ENCODE results near the gene CD86. TPM values are rescaled to one million over a fixed set of nuclear protein-coding genes. Genes with fewer than 3 reads are reported as not detected.
"Not testable (repeated sequence)": the region's sequence is repeated elsewhere in the genome, so short reads cannot be mapped to it uniquely, and the experiment has no call there.

CD86 gene
- polyA plus RNA-seq, 1 experiment, result not detected

DNA sequence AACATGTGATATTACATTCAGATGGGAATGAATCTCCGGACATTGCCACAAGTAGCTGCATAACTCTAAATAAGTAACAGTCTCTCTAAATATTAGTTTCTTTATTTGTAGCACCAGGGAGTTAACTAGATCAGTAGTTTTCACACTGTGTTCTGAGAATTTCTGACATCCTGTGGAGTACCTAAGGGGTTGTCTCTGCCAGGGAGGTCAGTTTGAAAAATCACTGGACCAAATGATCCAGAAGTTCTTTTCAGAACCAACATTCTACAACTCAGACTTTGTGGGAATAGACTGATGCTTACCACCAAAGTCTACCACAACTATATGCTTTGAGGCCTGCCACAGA lies 24.1 kb upstream of the CD86 start:
- Histone ChIP-seq H3K27me3 (ENCODE audit: control insufficient read depth, insufficient read depth, low read length) (no peaks in the 10 kb centered on the region), H3K4me3 (ENCODE audit: low read depth, low read length) (no peak overlapping the region), H3K36me3 (ENCODE audit: control insufficient read depth, insufficient read depth, low read length) (no peaks in the 10 kb centered on the region)
- POLR2A ChIA-PET, result no interaction called here
- DNase-seq (ENCODE audit: low read depth), result no peak
- CTCF ChIA-PET, result no interaction called here
- TF ChIP-seq, protein P1, sequence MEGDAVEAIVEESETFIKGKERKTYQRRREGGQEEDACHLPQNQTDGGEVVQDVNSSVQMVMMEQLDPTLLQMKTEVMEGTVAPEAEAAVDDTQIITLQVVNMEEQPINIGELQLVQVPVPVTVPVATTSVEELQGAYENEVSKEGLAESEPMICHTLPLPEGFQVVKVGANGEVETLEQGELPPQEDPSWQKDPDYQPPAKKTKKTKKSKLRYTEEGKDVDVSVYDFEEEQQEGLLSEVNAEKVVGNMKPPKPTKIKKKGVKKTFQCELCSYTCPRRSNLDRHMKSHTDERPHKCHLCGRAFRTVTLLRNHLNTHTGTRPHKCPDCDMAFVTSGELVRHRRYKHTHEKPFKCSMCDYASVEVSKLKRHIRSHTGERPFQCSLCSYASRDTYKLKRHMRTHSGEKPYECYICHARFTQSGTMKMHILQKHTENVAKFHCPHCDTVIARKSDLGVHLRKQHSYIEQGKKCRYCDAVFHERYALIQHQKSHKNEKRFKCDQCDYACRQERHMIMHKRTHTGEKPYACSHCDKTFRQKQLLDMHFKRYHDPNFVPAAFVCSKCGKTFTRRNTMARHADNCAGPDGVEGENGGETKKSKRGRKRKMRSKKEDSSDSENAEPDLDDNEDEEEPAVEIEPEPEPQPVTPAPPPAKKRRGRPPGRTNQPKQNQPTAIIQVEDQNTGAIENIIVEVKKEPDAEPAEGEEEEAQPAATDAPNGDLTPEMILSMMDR (IDR thresholded peaks at IDR 0.05; ENCODE audit: insufficient read depth, low read depth, low read length), result no peak

DNA sequence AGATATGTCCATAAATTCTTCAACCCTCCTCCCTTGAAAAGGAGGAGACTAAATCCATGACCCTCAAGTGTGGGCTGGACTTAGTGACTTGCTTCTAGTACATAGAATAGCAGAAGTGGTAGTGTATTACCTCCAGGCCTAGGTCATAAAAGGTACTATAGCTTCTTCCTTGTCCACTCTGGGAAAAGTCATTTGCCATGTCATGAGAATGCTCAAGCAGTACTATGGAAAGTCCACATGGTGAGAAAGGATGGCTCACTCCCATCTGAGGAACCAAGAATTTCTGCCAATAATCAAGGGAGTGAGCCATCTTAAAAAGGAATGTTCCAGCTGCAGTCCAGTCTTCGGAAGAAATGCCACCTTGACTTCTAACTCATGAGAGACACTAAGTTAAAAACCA lies 22.6 kb upstream of the CD86 start:
- H3K36me3 ChIP-seq (ENCODE audit: control insufficient read depth, insufficient read depth, low read length), result no peaks in the 10 kb centered on the region
- CTCF ChIA-PET, result no interaction called here
- TF ChIP-seq, protein P1 (IDR thresholded peaks at IDR 0.05; ENCODE audit: insufficient read depth, low read depth, low read length), result no peak
- POLR2A ChIA-PET, result no interaction called here
- no peak overlapping the region for H3K4me3 ChIP-seq (ENCODE audit: low read depth, low read length)
- no peaks in the 10 kb centered on the region for H3K27me3 ChIP-seq (ENCODE audit: control insufficient read depth, insufficient read depth, low read length)
- no peak for DNase-seq (ENCODE audit: low read depth)

DNA sequence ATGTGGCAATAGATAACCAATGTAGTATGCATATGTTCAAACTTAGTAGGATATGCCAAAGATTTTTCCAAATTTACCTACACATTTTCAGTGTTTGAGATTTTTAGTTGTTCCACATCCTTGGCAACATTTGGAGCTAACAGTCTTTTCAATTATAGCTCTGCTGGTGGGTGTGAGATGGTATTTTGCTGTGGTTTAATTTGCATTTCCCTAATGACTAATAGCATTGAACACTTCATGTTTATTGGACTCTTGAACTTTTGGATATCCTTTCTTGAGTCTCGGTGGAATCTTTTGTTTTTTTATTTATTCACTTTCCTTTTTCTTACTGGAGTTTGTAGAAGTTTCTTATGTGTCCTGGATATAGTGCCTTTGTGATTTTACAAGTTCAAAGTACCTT lies 22.1 kb upstream of the CD86 start:
- Histone ChIP-seq H3K27me3 (ENCODE audit: control insufficient read depth, insufficient read depth, low read length) (no peaks in the 10 kb centered on the region), H3K36me3 (ENCODE audit: control insufficient read depth, insufficient read depth, low read length) (no peaks in the 10 kb centered on the region), H3K4me3 (ENCODE audit: low read depth, low read length) (no peak overlapping the region)
- CTCF ChIA-PET, result no interaction called here
- DNase-seq (ENCODE audit: low read depth), result no peak
- TF ChIP-seq, protein P1 (IDR thresholded peaks at IDR 0.05; ENCODE audit: insufficient read depth, low read depth, low read length), result no peak
- POLR2A ChIA-PET, result no interaction called here

DNA sequence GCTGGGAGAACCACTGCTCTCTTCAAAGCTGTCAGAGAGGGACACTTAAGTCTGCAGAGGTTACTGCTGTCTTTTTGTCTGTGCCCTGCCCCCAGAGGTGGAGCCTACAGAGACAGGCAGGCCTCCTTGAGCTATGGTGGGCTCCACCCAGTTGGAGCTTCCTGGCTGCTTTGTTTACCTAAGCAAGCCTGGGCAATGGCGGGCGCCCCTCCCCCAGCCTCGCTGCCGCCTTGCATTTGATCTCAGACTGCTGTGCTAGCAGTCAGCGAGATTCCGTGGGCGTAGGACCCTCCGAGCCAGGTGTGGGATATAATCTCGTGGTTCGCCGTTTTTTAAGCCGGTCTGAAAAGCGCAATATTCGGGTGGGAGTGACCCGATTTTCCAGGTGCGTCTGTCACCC lies 7.9 kb upstream of the CD86 start:
- H3K4me3 ChIP-seq (ENCODE audit: low read depth, low read length); POLR2A ChIA-PET; H3K27me3 ChIP-seq (ENCODE audit: control insufficient read depth, insufficient read depth, low read length); CTCF ChIA-PET; DNase-seq (ENCODE audit: low read depth); H3K36me3 ChIP-seq (ENCODE audit: control insufficient read depth, insufficient read depth, low read length): not testable (repeated sequence)

DNA sequence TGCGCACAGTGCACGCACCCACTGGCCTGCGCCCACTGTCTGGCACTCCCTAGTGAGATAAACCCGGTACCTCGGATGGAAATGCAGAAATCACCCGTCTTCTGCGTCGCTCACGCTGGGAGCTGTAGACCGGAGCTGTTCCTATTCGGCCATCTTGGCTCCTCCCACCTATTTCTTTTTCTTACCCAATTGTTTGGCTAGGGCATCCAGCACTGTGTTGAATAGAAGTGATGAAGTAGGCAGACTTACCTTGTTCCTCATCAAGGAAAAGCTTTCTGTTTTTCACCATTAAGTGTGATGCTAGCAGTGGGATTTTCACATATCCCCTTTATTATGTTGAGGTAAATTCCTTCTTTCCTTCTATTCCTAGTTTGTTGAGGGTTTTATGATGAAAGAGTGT lies 7.4 kb upstream of the CD86 start:
- H3K4me3 ChIP-seq (ENCODE audit: low read depth, low read length); DNase-seq (ENCODE audit: low read depth); CTCF ChIA-PET; POLR2A ChIA-PET; H3K36me3 ChIP-seq (ENCODE audit: control insufficient read depth, insufficient read depth, low read length); H3K27me3 ChIP-seq (ENCODE audit: control insufficient read depth, insufficient read depth, low read length): not testable (repeated sequence)

DNA sequence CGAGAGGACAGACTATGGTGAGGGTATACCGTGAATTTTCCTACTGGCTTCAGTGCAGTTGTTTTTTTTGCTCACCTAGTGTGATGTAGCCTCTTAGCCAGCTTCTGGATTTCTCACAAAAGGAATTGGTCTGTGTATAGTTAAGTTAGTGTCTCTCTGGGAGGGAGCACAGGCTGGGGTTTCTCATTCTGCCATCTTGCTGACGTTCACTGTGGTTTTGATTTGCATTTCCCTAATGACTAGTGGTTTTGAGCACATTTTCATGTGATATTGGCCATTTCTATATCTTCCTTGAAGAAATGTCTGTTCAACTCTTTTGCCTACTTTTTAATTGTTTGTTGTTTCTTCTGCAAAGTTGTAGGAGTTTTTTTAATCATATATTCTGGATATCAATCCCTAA lies 2.2 kb upstream of the CD86 start:
- Histone ChIP-seq H3K4me3 (ENCODE audit: low read depth, low read length) (no peak overlapping the region), H3K36me3 (ENCODE audit: control insufficient read depth, insufficient read depth, low read length) (no peaks in the 10 kb centered on the region), H3K27me3 (ENCODE audit: control insufficient read depth, insufficient read depth, low read length) (no peaks in the 10 kb centered on the region)
- DNase-seq (ENCODE audit: low read depth), result no peak
- ChIA-PET CTCF (no interaction called here), POLR2A (no interaction called here)
- TF ChIP-seq, protein P1 (IDR thresholded peaks at IDR 0.05; ENCODE audit: insufficient read depth, low read depth, low read length), result no peak
